HEK293 (cell line): ENCODE data around the gene MCTP1.

Experiments
- CTCF ChIA-PET: fragments of 350-600 bp; formaldehyde crosslinking; extraction: SDS; loops from one replicate; lab custom pipeline; 2021; ENCODE audit warnings: antibody characterized with exemption; lab: Yijun Ruan, JAX
- POLR2A ChIA-PET: fragments of 300-600 bp; formaldehyde crosslinking; extraction: SDS; loops from one replicate; lab custom pipeline; 2020; ENCODE audit warnings: antibody characterized with exemption, inconsistent platforms; lab: Yijun Ruan, JAX
- H3K27ac ChIP-seq: fragments of 200-500 bp; sonication (Bioruptor generic); 2 replicates; pipeline ENCODE4 v1.5.1; 2014; ENCODE audit warnings: low read depth, low read length, control low read depth, inconsistent platforms; ENCODE audit errors: extremely low read depth
- H3K36me3 ChIP-seq, 2 experiments: fragments of 200-500 bp in 1 of 2; sonication (Bioruptor generic) in 1 of 2; 1 replicate in 1 of 2; 2 replicates in 1 of 2; pipeline ENCODE4 v1.5.1; 2014 to 2017; ENCODE audit warnings: inconsistent platforms in 2 of 2, low read length in 2 of 2; ENCODE audit not compliant: control insufficient read depth in 2 of 2, insufficient read depth in 1 of 2
- H3K4me1 ChIP-seq: fragments of 200-500 bp; sonication (Bioruptor generic); 2 replicates; pipeline ENCODE4 v1.5.1; 2014; ENCODE audit warnings: mild to moderate bottlenecking, low read length, inconsistent platforms; ENCODE audit not compliant: control insufficient read depth, insufficient read depth
- H3K4me3 ChIP-seq: 2 replicates; pipeline ENCODE4 v1.5.1; 2011; ENCODE audit warnings: low read depth, mild to moderate bottlenecking, control low read depth, low read length, moderate library complexity
- H3K9me3 ChIP-seq: fragments of 200-500 bp; sonication (Bioruptor generic); 2 replicates; pipeline ENCODE4 v1.5.1; 2014; ENCODE audit warnings: low read depth, low read length, inconsistent platforms; ENCODE audit not compliant: control insufficient read depth, insufficient read depth
- GFI1B ChIP-seq: fragments of 450-650 bp; formaldehyde crosslinking; IDR thresholded peaks from 2 replicates; pipeline ENCODE4 v1.5.1; 2016; ENCODE audit warnings: missing biosample characterization, missing genetic modification characterization
- GLI4 ChIP-seq: fragments of 450-650 bp; formaldehyde crosslinking; IDR thresholded peaks from 2 replicates; pipeline ENCODE4 v1.5.1; 2016; ENCODE audit warnings: missing biosample characterization, missing genetic modification characterization
- IKZF3 ChIP-seq: fragments of 450-650 bp; IDR thresholded peaks from 2 replicates; pipeline ENCODE4 v1.5.0; 2018; ENCODE audit warnings: missing biosample characterization, mild to moderate bottlenecking, missing genetic modification characterization, moderate library complexity
- KLF1 ChIP-seq: fragments of 450-650 bp; formaldehyde crosslinking; IDR thresholded peaks from 2 replicates; pipeline ENCODE4 v1.5.1; 2016; ENCODE audit warnings: missing biosample characterization, missing genetic modification characterization
- KLF10 ChIP-seq: fragments of 450-650 bp; IDR thresholded peaks from 2 replicates; pipeline ENCODE4 v1.5.1; 2018; ENCODE audit warnings: missing biosample characterization, mild to moderate bottlenecking, missing genetic modification characterization
- KLF16 ChIP-seq: fragments of 450-650 bp; formaldehyde crosslinking; IDR thresholded peaks from 2 replicates; pipeline ENCODE4 v1.5.1; 2017; ENCODE audit warnings: missing biosample characterization, missing genetic modification characterization
- PBX3 ChIP-seq: sonication (generic); formaldehyde crosslinking; IDR thresholded peaks from 2 replicates; pipeline ENCODE4 v1.8.1; 2022; ENCODE audit warnings: mild to moderate bottlenecking, moderate library complexity, missing genetic modification reagents
- PRDM1 ChIP-seq: fragments of 450-650 bp; formaldehyde crosslinking; IDR thresholded peaks from 2 replicates; pipeline ENCODE4; 2016; ENCODE audit warnings: missing biosample characterization, missing genetic modification characterization
- PRDM2 ChIP-seq: fragments of 450-650 bp; formaldehyde crosslinking; IDR thresholded peaks from 2 replicates; pipeline ENCODE4 v1.5.1; 2016; ENCODE audit warnings: missing biosample characterization, missing genetic modification characterization, borderline replicate concordance
- SP2 ChIP-seq: fragments of 450-650 bp; formaldehyde crosslinking; IDR thresholded peaks from 2 replicates; pipeline ENCODE4 v1.5.1; 2016; ENCODE audit warnings: missing biosample characterization, missing genetic modification characterization
- SP3 ChIP-seq: fragments of 450-650 bp; formaldehyde crosslinking; IDR thresholded peaks from 2 replicates; pipeline ENCODE4 v1.5.1; 2016; ENCODE audit warnings: missing biosample characterization, missing genetic modification characterization
- TCF7L2 ChIP-seq: IDR thresholded peaks from 2 replicates; pipeline ENCODE4 v1.6.1; 2011; ENCODE audit warnings: low read depth, mild to moderate bottlenecking, inconsistent platforms, low read length, moderate library complexity, borderline replicate concordance
- YY1 ChIP-seq: fragments of 450-650 bp; formaldehyde crosslinking; IDR thresholded peaks from 2 replicates; pipeline ENCODE4 v1.5.1; 2018; ENCODE audit warnings: missing biosample characterization, missing genetic modification characterization
- ZBTB6 ChIP-seq: fragments of 450-650 bp; formaldehyde crosslinking; IDR thresholded peaks from 2 replicates; pipeline ENCODE4 v1.5.1; 2017; ENCODE audit warnings: missing biosample characterization, missing genetic modification characterization
- ZEB2 ChIP-seq: fragments of 450-650 bp; formaldehyde crosslinking; IDR thresholded peaks from 2 replicates; pipeline ENCODE4 v1.5.1; 2016; ENCODE audit warnings: missing biosample characterization, missing genetic modification characterization
- ZFP37 ChIP-seq: fragments of 450-650 bp; formaldehyde crosslinking; IDR thresholded peaks from 2 replicates; pipeline ENCODE4 v1.5.1; 2016; ENCODE audit warnings: missing biosample characterization, missing genetic modification characterization
- ZNF140 ChIP-seq: fragments of 450-650 bp; formaldehyde crosslinking; IDR thresholded peaks from 2 replicates; pipeline ENCODE4 v1.5.1; 2016; ENCODE audit warnings: missing biosample characterization, missing genetic modification characterization
- ZNF311 ChIP-seq: fragments of 450-650 bp; formaldehyde crosslinking; IDR thresholded peaks from 2 replicates; pipeline ENCODE4 v1.5.1; 2017; ENCODE audit warnings: missing biosample characterization, missing genetic modification characterization, borderline replicate concordance
- ZNF354C ChIP-seq: fragments of 450-650 bp; formaldehyde crosslinking; IDR thresholded peaks from 2 replicates; pipeline ENCODE4 v1.5.1; 2016; ENCODE audit warnings: missing biosample characterization, missing genetic modification characterization, low read depth, borderline replicate concordance
- ZNF473 ChIP-seq: fragments of 450-650 bp; formaldehyde crosslinking; IDR thresholded peaks from 2 replicates; pipeline ENCODE4 v1.5.1; 2017; ENCODE audit warnings: missing biosample characterization, missing genetic modification characterization
- ZNF501 ChIP-seq: fragments of 450-650 bp; formaldehyde crosslinking; IDR thresholded peaks from 2 replicates; pipeline ENCODE4 v1.5.1; 2016; ENCODE audit warnings: missing biosample characterization, missing genetic modification characterization
- ZNF548 ChIP-seq: fragments of 450-650 bp; formaldehyde crosslinking; IDR thresholded peaks from 2 replicates; pipeline ENCODE4 v1.5.1; 2016; ENCODE audit warnings: missing biosample characterization, missing genetic modification characterization
- ZNF549 ChIP-seq: fragments of 450-650 bp; IDR thresholded peaks from 2 replicates; pipeline ENCODE4 v1.5.1; 2018; ENCODE audit warnings: missing biosample characterization, missing genetic modification characterization, mild to moderate bottlenecking, inconsistent platforms, moderate library complexity
- ZNF610 ChIP-seq: fragments of 450-650 bp; formaldehyde crosslinking; IDR thresholded peaks from 2 replicates; pipeline ENCODE4 v1.5.1; 2016; ENCODE audit warnings: missing biosample characterization, missing genetic modification characterization, borderline replicate concordance
- ZNF658 ChIP-seq: fragments of 450-650 bp; formaldehyde crosslinking; IDR thresholded peaks from 2 replicates; pipeline ENCODE4; 2016; ENCODE audit warnings: missing biosample characterization, missing genetic modification characterization
- ZNF792 ChIP-seq: fragments of 450-650 bp; formaldehyde crosslinking; IDR thresholded peaks from 2 replicates; pipeline ENCODE4 v1.5.1; 2016; ENCODE audit warnings: missing biosample characterization, missing genetic modification characterization
- TF ChIP-seq, protein P1 (sequence below): fragments of 450-650 bp; IDR thresholded peaks from 2 replicates; pipeline ENCODE4 v1.5.1; 2018; ENCODE audit warnings: missing biosample characterization, missing genetic modification characterization

Gene MCTP1

DNA sequence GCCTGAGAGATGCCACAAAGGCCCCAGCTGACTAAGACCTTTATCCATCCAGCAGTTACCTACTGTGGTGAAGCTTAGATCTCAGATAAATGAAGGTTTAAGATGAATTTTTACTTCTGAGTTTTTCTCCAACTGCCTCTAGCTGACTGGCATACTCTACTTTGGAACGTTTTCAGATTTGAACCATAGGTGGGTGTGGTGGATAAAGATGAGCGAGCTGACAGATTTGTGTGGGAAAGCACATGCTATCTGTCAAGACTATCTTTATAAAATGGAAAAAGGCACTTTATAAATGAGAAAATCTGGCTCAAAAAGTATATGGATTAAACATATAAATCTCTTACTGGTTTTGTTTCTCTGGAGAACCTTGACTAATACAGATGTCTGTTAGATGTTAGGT, 160.8 kb downstream of the MCTP1 start (continued):
- TF ChIP-seq PRDM2 (tag by site-specific recombination) (no peak), YY1 (tag by site-specific recombination) (no peak), ZNF311 (tag by site-specific recombination) (no peak), ZBTB6 (tag by site-specific recombination) (no peak), KLF10 (tag by site-specific recombination) (no peak), ZNF473 (tag by site-specific recombination) (no peak), IKZF3 (tag by site-specific recombination) (no peak), SP3 (no peak), ZNF548 (tag by site-specific recombination) (no peak)

- ChIA-PET POLR2A (no interaction called here), CTCF (no interaction called here)
- Histone ChIP-seq H3K36me3 (no peaks in the 10 kb centered on the region), H3K27ac (no peak overlapping the region), H3K9me3 (no peaks in the 10 kb centered on the region), H3K4me3 (no peak overlapping the region), H3K4me1 (no peaks in the 10 kb centered on the region)
- no peak for TF ChIP-seq ZNF549 (tag by site-specific recombination)
- no peak for TF ChIP-seq ZNF501 (tag by site-specific recombination)
- no peak for TF ChIP-seq PBX3
Measured at GRCh38 chr5:95114902-95115301, 170.0 kb downstream of the MCTP1 start.

DNA sequence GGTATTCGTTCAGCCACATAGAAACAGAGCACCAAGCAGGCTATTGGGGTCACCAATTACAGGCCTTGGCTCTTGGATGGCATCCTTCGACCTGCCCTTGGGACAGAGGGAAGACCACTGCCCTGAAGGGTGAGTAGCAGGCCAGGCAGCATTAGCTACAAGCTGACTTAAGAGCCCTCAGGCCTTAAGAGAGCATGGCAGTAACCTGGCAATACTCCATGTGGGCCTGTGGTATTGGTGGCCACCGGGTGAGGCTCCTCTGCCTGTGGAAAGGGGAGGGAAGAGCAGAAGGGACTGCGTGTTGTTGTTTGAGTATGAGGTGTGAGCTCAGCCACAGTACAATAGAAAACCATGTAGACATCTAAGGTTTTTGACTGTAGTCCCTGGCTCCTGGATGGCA, 170.6 kb downstream of the MCTP1 start:
- H3K9me3 ChIP-seq = no peaks in the 10 kb centered on the region
- ChIA-PET POLR2A (no interaction called here), CTCF (interaction anchor here (0.5 kb wide), 1 partner anchor 848 kb away, joined by 3 read pairs; no protein-coding TSS in a partner anchor)
- H3K36me3 ChIP-seq = no peaks in the 10 kb centered on the region
- H3K4me3 ChIP-seq = no peak overlapping the region
- no peak overlapping the region for H3K27ac ChIP-seq
- no peaks in the 10 kb centered on the region for H3K4me1 ChIP-seq
- no peak for TF ChIP-seq GLI4 (tag by site-specific recombination)
- TF ChIP-seq ZNF501 (tag by site-specific recombination) = no peak
- no peak for TF ChIP-seq ZFP37 (tag by site-specific recombination)
- TF ChIP-seq, protein P1, sequence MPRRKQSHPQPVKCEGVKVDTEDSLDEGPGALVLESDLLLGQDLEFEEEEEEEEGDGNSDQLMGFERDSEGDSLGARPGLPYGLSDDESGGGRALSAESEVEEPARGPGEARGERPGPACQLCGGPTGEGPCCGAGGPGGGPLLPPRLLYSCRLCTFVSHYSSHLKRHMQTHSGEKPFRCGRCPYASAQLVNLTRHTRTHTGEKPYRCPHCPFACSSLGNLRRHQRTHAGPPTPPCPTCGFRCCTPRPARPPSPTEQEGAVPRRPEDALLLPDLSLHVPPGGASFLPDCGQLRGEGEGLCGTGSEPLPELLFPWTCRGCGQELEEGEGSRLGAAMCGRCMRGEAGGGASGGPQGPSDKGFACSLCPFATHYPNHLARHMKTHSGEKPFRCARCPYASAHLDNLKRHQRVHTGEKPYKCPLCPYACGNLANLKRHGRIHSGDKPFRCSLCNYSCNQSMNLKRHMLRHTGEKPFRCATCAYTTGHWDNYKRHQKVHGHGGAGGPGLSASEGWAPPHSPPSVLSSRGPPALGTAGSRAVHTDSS (tag by site-specific recombination) = no peak
- TF ChIP-seq KLF1 (tag by site-specific recombination) = no peak
- no peak for TF ChIP-seq GFI1B (tag by site-specific recombination)
- no peak for TF ChIP-seq ZNF610 (tag by site-specific recombination)
- TF ChIP-seq ZNF792 (tag by site-specific recombination) = no peak
- TF ChIP-seq KLF16 = no peak
- no peak for TF ChIP-seq ZEB2 (tag by site-specific recombination)
- TF ChIP-seq ZNF658 (tag by site-specific recombination) = no peak
- TF ChIP-seq ZNF140 = no peak
- TF ChIP-seq SP2 = no peak
- no peak for TF ChIP-seq PRDM1 (tag by site-specific recombination)
- no peak for TF ChIP-seq TCF7L2
- no peak for TF ChIP-seq ZNF354C
